HG02763 (cell line): ENCODE measurements around the gene RBM14.
"Not testable (repeated sequence)": the region's sequence is repeated elsewhere in the genome, so short reads cannot be mapped to it uniquely, and the experiment has no call there.

Source experiments
- ATAC-seq: cut with Tn5 transposase; IDR thresholded peaks from one replicate; pipeline ENCODE4 v1.9.1; 2021; ENCODE audit warnings: mild to moderate bottlenecking, moderate library complexity; ENCODE audit not compliant: unreplicated experiment

RBM14 gene

DNA sequence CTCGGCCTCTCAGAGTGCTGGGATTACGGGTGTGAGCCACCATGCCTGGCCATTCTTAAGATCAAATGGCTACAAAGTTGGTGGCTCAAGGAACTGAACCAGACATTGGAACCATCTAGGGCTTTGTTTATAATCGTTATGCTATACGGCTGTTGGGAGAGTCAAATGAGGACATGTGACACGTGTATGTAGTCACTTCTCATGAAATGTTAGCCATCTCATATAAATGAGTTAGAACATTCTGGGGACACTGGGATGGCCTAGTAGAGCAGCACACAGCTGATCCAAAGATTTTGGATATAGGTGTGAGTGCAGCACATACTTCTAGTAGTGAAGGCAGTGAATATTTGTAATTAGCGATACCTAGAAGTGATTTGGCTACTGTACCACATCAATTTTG is 15.5 kb downstream of the RBM14 start:
- no peak for ATAC-seq

DNA sequence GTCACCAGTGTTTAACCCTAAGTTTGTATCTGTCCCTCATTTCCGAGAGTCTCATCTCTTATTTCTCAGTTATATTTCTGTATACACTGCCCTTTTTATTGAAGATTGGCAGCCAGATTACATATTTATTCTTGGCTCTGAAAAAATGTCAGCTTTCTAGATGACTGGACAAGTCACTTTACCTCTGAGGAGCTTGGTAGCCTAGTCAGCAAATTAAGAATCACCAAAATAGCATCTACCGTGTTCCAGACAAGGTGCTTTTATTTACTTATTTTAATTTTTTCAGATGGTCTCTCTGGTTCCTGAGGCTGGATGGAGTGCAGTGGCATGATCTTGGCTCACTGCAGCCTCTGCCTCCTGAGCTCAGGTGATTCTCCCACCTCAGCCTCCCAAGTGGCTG is 16.5 kb downstream of the RBM14 start:
- no peak for ATAC-seq

- ATAC-seq, result no peak
These were observed 20.0 kb downstream of the RBM14 start for GRCh38 chr11:66636411-66636810.

GRCh38 chr11:66637557-66638176 is 21.2 kb downstream of the RBM14 start:
- no peak for ATAC-seq

DNA sequence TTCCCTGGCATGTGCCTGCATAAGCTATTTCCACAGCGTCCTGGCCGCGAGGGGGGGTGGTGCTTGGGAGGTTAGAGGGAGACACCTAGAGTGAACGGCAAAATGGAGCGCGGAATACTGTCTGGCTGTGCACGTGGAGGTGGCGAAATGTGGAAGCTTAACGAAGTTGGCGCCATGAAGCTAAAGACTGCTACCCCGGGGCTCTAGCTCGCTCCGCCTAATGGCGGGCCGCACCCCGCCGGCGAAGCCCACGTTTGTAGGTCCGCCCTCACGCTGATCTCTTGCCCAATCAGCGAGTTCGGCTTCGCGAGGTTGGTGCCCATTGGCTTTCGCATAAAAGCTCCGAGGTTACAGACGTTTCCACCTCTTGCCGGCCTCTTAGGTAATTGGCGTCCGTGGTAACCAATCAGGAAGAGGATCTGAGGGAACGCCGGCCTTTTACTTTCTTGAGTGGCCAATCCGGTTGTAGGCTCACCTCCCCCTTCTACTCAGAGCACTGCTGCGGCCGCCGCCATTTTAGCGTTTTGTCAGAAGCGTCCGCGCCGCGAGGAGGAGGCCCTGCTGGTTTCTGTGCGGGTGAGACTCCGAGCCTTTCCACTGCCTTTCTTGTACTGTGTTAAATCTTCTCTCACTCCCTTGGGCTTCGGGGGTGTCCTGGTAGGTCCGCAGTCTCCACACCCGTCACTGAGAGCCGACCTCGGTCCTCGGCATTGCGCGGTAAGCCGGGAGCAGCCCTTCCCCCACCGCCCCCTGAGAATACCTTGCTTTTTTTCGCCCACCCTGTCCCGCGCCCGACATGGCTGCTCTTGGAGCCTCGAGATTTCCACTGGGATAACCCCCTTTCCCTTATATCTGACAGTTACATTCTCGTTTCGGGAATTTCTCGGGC is 22.0 kb downstream of the RBM14 start, which contains the start of gene RBM4:
TSS of gene RBM4 (plus strand) at position 527 of the 889 bp plus-strand sequence. CDS start 1,009 bp downstream, outside the sequence.
- ATAC-seq, result peak; percentile 92

DNA sequence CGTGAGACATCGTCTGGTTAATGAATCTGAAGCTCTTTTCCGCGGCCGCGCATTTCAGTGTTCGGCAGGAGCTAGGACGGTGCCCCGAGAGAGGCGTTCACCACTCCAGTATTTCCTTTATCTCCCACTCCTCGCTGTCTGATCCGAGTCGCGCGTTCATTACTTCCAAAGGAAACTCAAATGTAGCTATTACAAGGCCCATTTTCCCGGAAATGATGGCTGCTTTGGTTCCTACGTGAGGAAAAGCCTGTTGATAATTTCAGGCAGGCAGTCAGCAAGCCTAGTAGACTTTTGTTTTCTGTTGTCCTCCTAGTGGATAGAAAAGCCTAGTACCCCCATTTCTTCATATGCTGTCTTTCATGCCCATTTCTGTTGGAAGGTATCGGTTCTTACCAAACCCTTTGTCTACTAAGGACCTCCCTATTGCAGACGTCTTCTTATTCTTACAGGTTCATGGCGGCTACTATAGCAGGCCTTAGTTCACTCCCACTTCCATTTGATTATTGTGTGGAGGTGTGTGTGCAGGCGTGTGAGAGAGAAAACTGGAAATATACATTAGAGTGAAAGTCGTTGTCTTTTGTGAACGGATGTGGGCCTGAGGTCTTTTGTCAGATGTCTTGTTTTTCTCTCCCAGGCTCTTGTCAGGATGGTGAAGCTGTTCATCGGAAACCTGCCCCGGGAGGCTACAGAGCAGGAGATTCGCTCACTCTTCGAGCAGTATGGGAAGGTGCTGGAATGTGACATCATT is 22.8 kb downstream of the RBM14 start:
- no peak for ATAC-seq

GRCh38 chr11:66639814-66640340 is 23.4 kb downstream of the RBM14 start:
- ATAC-seq, result not testable (repeated sequence)

- no peak for ATAC-seq
These were observed 25.4 kb downstream of the RBM14 start for GRCh38 chr11:66641834-66642233.

DNA sequence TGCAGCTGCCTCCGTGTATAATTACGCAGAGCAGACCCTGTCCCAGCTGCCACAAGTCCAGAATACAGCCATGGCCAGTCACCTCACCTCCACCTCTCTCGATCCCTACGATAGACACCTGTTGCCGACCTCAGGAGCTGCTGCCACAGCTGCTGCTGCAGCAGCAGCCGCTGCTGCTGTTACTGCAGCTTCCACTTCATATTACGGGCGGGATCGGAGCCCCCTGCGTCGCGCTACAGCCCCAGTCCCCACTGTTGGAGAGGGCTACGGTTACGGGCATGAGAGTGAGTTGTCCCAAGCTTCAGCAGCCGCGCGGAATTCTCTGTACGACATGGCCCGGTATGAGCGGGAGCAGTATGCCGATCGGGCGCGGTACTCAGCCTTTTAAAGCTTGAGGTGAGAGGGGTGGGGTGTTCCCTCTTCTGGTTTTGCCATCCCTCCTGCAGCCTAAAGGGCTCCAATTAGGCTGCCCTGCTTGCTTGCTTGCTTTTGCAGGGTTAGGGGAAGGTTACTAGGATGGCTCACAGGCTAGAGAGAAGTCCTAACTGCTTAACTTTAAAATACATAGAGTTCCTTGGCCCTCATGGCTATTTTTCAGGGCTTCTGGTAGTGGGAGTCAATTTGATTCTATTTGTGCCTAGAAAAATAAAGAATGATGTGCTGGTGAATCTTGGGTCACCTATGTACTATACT is 27.5 kb downstream of the RBM14 start:
- no peak for ATAC-seq

DNA sequence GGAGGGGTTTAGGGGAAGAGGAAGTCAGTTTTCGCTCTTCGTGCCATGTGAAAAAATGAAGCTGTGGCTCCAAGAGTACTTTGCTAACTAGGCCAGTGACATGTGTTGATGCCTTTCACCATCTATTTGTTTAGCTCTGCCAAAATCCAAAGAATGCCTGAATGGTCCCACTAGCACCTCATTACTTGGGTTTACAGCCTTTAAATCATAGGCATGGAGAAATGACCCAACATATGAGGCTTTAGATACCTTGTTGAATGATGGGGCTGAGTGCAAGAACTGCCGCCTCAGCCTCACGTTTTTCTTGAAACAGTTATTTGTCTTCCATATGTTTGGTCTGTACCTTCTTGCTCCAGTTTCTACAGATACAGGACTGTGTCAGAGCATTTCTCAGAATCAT is 30.4 kb downstream of the RBM14 start:
- no peak for ATAC-seq

GRCh38 chr11:66649903-66650302 is 33.5 kb downstream of the RBM14 start:
- no peak for ATAC-seq

- no peak for ATAC-seq
These were observed 34.6 kb downstream of the RBM14 start for GRCh38 chr11:66651016-66651415.

- no peak for ATAC-seq
These were observed 36.2 kb downstream of the RBM14 start for GRCh38 chr11:66652651-66653050.

DNA sequence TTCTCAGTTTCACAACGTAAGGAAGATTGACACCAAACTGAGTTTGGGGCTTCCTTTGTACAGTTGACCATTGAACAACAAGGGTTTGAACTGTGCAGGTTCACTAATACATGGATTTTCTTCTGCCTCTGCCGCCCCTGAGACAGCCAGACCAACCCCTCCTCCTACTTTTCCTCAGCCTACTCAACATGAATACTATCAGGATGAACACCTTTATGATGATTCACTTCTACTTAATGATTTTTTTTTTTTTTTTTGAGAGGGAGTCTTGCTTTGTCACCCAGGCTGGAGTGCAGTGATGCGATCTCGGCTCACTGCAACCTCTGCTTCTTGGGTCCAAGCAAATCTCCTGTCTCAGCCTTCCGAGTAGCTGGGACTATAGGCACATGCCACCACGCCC is 36.7 kb downstream of the RBM14 start:
- ATAC-seq, result no peak

- ATAC-seq, result no peak
These were observed 43.3 kb downstream of the RBM14 start for GRCh38 chr11:66659763-66660162.

GRCh38 chr11:66663741-66664296 is 47.4 kb downstream of the RBM14 start:
- ATAC-seq, result no peak

DNA sequence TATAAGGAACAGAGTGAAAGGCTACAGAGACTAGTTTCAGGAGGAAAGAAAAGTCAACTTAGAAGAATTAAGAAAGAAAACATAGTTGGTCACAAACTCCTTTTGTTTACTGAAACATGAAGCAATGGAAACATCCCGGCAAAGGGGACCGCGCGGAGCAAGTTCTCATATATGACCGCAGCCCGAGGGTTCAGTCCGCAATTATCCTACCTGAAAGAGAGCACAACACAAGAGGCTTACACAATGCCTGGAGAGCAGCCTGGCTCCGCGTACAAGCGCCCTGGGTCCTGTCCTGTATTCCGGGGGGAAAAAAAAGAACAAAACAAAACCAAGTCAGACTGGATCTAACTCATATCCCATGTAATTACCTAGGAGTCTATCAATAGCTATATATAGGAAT is 48.9 kb downstream of the RBM14 start:
- ATAC-seq, result no peak

DNA sequence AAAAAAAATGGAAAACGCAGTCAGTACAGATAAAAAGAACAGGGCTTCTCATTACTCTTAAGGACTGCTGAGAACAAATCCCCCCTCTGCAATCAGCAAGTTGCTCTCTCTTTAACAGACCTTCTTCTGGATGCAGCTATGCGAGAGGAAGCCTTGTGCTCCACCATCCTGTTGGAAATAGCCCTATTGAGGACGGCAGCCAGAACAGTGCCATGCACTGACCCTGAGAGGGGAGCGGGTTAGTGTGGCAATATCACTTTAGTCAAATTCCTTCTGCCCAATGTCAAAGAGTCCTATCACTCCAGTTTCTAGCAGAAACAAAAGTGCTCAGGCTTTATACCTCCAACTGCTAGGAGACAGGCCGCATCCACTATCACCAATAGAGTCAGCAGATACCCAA is 54.4 kb downstream of the RBM14 start:
- ATAC-seq, result no peak

GRCh38 chr11:66674964-66675602 is 58.7 kb downstream of the RBM14 start:
- no peak for ATAC-seq
